Measurements from ENCODE around the gene STOM. TPM values are rescaled to one million over a fixed set of nuclear protein-coding genes. Genes with fewer than 3 reads are reported as not detected.

STOM gene
- polyA plus RNA-seq, 3 donors = 23.8 to 66.9 (median 63.8) TPM

GRCh38 chr9:121399883-121400607 is 30.0 kb upstream of the STOM start:
- Mint-ChIP-seq H3K36me3 (no peaks in the 10 kb centered on the region), H3K27me3 (ENCODE audit: low read depth in 3 of 3) (no peaks in the 10 kb centered on the region), H3K27ac (no peak overlapping the region), H3K4me3 (no peak overlapping the region), H3K4me1 (peaks cover 3% of the 10 kb centered on the region), H3K9me3 (peaks cover 3 to 10% (median 5%) of the 10 kb centered on the region in 7 donors)
- peak; percentile 44 to 75 (median 65) for DNase-seq
- H3K4me2 ChIP-seq (replicated peaks; ENCODE audit: extremely low read depth, low read length, poor library complexity, severe bottlenecking) = no peak overlapping the region
- 78% methylated on average over 2 of the region's 9 CpGs for WGBS (ENCODE audit: insufficient coverage)
- no peaks in the 10 kb centered on the region for H3K27me3 ChIP-seq (ENCODE audit: control insufficient read depth in 2 of 2, insufficient read depth in 2 of 2, low read length in 2 of 2)
- H3K27ac ChIP-seq (ENCODE audit: low read depth in 1 of 2, low read length in 2 of 2) = no peak overlapping the region
- no peak overlapping the region for H3K4me3 ChIP-seq (replicated peaks in 1 of 3; ENCODE audit: low read depth in 2 of 3, low read length in 3 of 3)
- intact Hi-C loops (cut with micrococcal nuclease) = loop anchor here (1.0 to 5.0 kb wide), 4 partner anchors 79 to 193 kb away; no protein-coding TSS in a partner anchor
- H2AFZ ChIP-seq (ENCODE audit: insufficient read depth, low read depth, low read length, poor library complexity, severe bottlenecking) = no peak overlapping the region
- no peaks in the 10 kb centered on the region for H3K36me3 ChIP-seq (replicated peaks in 1 of 2; ENCODE audit: control insufficient read depth in 1 of 2, insufficient read depth in 2 of 2, low read length in 2 of 2)
- H4K20me1 ChIP-seq (ENCODE audit: insufficient read depth, low read length) = no peaks in the 10 kb centered on the region
- H3K9ac ChIP-seq (ENCODE audit: insufficient read depth, low read length, poor library complexity, severe bottlenecking) = no peak overlapping the region
- H3K4me1 ChIP-seq (ENCODE audit: control insufficient read depth in 1 of 2, insufficient read depth in 2 of 2, low read length in 2 of 2) = peaks cover 0 to under 1% of the 10 kb centered on the region in 2 donors
- H3K79me2 ChIP-seq (ENCODE audit: insufficient read depth, low read length) = no peaks in the 10 kb centered on the region
- peak; percentile 81 for TF ChIP-seq CTCF (IDR thresholded peaks at IDR 0.05)
- no peaks in the 10 kb centered on the region for H3K9me3 ChIP-seq (replicated peaks in 1 of 2; ENCODE audit: control insufficient read depth in 1 of 2, insufficient read depth in 1 of 2, low read length in 2 of 2)

DNA sequence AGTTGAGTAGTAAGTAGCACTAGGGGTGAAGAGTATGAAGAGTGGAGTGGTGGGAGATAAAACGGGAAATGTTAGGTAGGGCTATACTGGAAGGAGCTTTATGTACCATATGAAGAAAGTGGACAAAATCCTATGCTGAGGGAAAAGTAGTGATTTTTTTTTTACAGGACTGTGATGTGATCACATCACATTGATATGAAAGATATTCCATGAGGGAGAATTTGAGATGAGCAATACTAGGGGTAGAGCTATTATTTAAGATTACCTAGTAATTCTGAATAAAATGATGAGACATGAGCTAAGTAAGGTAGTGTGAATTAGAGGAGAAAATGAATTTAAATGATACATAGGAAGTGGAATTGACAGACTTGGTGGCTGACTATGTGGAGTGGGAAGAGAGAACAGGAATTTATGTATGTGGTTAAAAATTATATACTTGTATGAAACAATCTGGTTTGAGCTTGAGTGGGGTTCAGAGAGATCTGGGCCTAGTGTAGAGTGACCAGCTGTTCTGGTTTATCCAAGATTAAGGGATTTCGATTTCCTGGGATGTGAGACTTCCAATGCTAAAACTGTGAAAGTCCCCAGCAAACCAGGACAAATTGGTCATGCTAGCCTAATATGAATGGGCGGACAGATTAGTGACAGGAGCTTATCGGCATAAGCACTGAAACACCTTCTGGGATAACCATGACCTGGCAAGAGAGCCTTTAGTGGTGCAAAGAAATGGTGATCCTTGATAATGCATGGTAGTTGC is 29.3 kb upstream of the STOM start:
- Mint-ChIP-seq H3K4me1 (peaks cover 10% of the 10 kb centered on the region), H3K36me3 (no peaks in the 10 kb centered on the region), H3K27me3 (ENCODE audit: low read depth in 3 of 3) (no peaks in the 10 kb centered on the region), H3K9me3 (peaks cover 3 to 10% (median 5%) of the 10 kb centered on the region in 7 donors), H3K4me3 (no peak overlapping the region), H3K27ac (peak overlapping the region in 1 of 7 donors; percentile 16)
- Histone ChIP-seq H3K4me3 (replicated peaks in 1 of 3; ENCODE audit: low read depth in 2 of 3, low read length in 3 of 3) (no peak overlapping the region), H2AFZ (ENCODE audit: insufficient read depth, low read depth, low read length, poor library complexity, severe bottlenecking) (no peak overlapping the region), H4K20me1 (ENCODE audit: insufficient read depth, low read length) (no peaks in the 10 kb centered on the region), H3K36me3 (replicated peaks in 1 of 2; ENCODE audit: control insufficient read depth in 1 of 2, insufficient read depth in 2 of 2, low read length in 2 of 2) (no peaks in the 10 kb centered on the region), H3K4me1 (ENCODE audit: control insufficient read depth in 1 of 2, insufficient read depth in 2 of 2, low read length in 2 of 2) (peaks cover 6 to 8% of the 10 kb centered on the region in 2 donors), H3K27ac (ENCODE audit: low read depth in 1 of 2, low read length in 2 of 2) (no peak overlapping the region), H3K79me2 (ENCODE audit: insufficient read depth, low read length) (no peaks in the 10 kb centered on the region), H3K27me3 (ENCODE audit: control insufficient read depth in 2 of 2, insufficient read depth in 2 of 2, low read length in 2 of 2) (no peaks in the 10 kb centered on the region), H3K9me3 (replicated peaks in 1 of 2; ENCODE audit: control insufficient read depth in 1 of 2, insufficient read depth in 1 of 2, low read length in 2 of 2) (no peaks in the 10 kb centered on the region), H3K9ac (ENCODE audit: insufficient read depth, low read length, poor library complexity, severe bottlenecking) (no peak overlapping the region), H3K4me2 (replicated peaks; ENCODE audit: extremely low read depth, low read length, poor library complexity, severe bottlenecking) (no peak overlapping the region)
- DNase-seq = no peak
- intact Hi-C loops (cut with micrococcal nuclease) = loop anchor here in 1 of 2 donors (2.0 kb wide), 1 partner anchor 79 kb away; no protein-coding TSS in a partner anchor
- 95% methylated on average over 3 of the region's 4 CpGs for WGBS (ENCODE audit: insufficient coverage)
- no peak for TF ChIP-seq CTCF (IDR thresholded peaks at IDR 0.05)
